HPDE6-E6E7 (cell line): Measurements from ENCODE around the gene SNU13.
A peak's percentile ranks its signal among the peaks of the same experiment; 100 is the strongest.
"Not testable (repeated sequence)": the region's sequence is repeated elsewhere in the genome, so short reads cannot be mapped to it uniquely, and the experiment has no call there.

ENCODE experiments used
- DNase-seq: peaks from one replicate; pipeline ENCODE4 v3.0.0; 2011; ENCODE audit warnings: missing footprints; ENCODE audit errors: extremely low spot score

The SNU13 gene

GRCh38 chr22:41688365-41689211 lies at the start of gene SNU13:
TSS of gene SNU13 (minus strand) at chr22:41688867. CDS start at chr22:41688796, 71 bp downstream.
- peak; percentile 87 for DNase-seq

- DNase-seq, result not testable (repeated sequence)
These were observed 44.6 kb upstream of the SNU13 start for GRCh38 chr22:41733241-41733640.

- DNase-seq, result no peak
These were observed 43.6 kb upstream of the SNU13 start for GRCh38 chr22:41732096-41732772.

GRCh38 chr22:41731609-41732008 lies 42.9 kb upstream of the SNU13 start:
- DNase-seq, result no peak

- no peak for DNase-seq
These were observed 36.9 kb upstream of the SNU13 start for GRCh38 chr22:41725510-41726110.

- no peak for DNase-seq
These were observed 33.8 kb upstream of the SNU13 start for GRCh38 chr22:41722496-41722895.

- no peak for DNase-seq
These were observed 24.3 kb upstream of the SNU13 start for GRCh38 chr22:41713004-41713403.

- DNase-seq, result no peak
These were observed 20.7 kb upstream of the SNU13 start for GRCh38 chr22:41709341-41709740.

GRCh38 chr22:41702763-41703162 lies 14.1 kb upstream of the SNU13 start:
- DNase-seq, result no peak

- no peak for DNase-seq
These were observed 11.4 kb upstream of the SNU13 start for GRCh38 chr22:41700108-41700364.

- DNase-seq, result peak; percentile 50
These were observed 10.8 kb upstream of the SNU13 start, which contains the start of gene MEI1 for GRCh38 chr22:41699264-41700107. TSS of gene MEI1 (plus strand) at chr22:41699503. CDS start at chr22:41699539, 36 bp downstream.

- DNase-seq, result peak; percentile 74
These were observed 8.6 kb upstream of the SNU13 start for GRCh38 chr22:41697126-41697775.

- no peak for DNase-seq
These were observed 8.0 kb upstream of the SNU13 start for GRCh38 chr22:41696703-41697102.

GRCh38 chr22:41695211-41695610 lies 6.5 kb upstream of the SNU13 start:
- no peak for DNase-seq

GRCh38 chr22:41690476-41690875 lies 1.8 kb upstream of the SNU13 start:
- DNase-seq, result no peak

- DNase-seq, result no peak
These were observed 734 bp downstream of the SNU13 start for GRCh38 chr22:41687901-41688364.

- not testable (repeated sequence) for DNase-seq
These were observed 1.8 kb downstream of the SNU13 start for GRCh38 chr22:41686890-41687289.

- DNase-seq, result no peak
These were observed 4.5 kb downstream of the SNU13 start for GRCh38 chr22:41684194-41684593.

GRCh38 chr22:41683616-41684015 lies 5.1 kb downstream of the SNU13 start:
- no peak for DNase-seq

- DNase-seq, result no peak
These were observed 5.6 kb downstream of the SNU13 start for GRCh38 chr22:41683052-41683451.
